Stimulated activated naive CD4-positive, alpha-beta T cell treated with Interleukin-2 at 50 U/mL for 16 hours (primary cell): ENCODE results near the gene LRP8.
A peak's percentile ranks its signal among the peaks of the same experiment; 100 is the strongest.

Experiments
- DNase-seq: peaks from one replicate; lab custom pipeline; 2025; lab: John Stamatoyannopoulos, UW

LRP8 gene

DNA sequence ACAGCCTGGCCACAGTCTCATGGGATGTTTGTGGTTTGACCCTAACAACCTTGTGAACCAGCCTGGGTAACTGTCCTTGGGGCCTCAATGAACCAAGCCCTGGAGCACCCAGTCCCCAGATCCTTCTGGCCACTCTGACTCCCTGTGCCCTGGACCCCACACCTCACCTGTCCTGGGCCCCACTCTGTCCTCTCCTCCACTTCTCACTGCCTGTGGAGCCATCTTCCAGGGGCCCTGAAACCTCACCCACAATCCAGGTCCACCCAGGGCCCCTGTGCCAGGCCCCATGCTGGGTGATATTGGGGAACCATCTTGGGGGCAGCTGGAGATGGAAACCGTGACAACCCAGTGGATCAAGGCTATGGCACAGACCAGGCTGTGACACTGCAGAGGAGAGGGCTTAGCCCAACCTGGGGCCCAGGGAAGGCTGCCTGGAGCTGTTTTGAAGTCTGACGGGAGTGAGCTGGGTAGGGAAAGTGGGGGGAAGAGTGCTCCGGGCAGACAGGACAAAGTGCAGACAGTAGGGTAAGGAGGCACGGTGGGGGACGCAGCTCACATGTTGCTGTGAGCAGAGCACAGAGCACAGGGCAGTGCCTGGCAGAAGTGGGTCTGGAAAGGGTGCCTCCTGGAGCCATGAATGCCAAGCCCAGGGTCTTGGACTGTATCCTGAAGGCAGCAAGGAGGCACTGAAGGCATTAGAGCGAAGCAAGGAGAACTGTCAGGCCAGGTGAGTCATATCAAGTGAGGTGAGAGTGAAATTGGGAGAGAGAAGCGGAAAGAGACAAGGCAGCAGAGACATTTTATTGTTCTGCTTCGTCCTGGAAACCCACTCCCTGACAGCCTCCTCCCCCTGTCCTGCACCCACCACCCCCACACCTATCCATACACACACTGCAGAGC, 12.1 kb upstream of the LRP8 start:
- no peak for DNase-seq

GRCh38 chr1:53338423-53338822, 10.6 kb upstream of the LRP8 start:
- no peak for DNase-seq

- no peak for DNase-seq
Measured at GRCh38 chr1:53337499-53337898, 9.6 kb upstream of the LRP8 start.

DNA sequence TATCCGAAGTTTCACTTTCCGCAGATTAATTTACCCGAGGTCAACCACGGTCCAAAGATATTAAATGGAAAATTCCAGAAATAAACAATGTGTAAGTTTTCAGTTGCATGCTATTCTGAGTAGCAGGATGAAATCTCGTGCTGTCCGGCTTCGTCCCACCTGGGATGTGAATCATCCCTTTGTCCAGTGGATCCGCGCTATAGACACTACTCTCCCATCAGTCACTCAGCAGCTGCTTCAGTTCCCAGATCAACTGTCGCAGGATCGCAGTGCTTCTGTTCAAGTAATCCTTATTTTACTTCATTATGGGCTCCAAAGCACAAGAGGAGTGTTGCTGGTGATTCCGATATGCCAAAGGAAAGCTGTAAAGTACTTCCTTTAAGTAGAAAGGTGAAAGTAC, 8.3 kb upstream of the LRP8 start:
- DNase-seq: no peak

GRCh38 chr1:53335661-53336060, 7.8 kb upstream of the LRP8 start:
- no peak for DNase-seq

- DNase-seq: no peak
Measured at GRCh38 chr1:53334781-53335180, 6.9 kb upstream of the LRP8 start.

DNA sequence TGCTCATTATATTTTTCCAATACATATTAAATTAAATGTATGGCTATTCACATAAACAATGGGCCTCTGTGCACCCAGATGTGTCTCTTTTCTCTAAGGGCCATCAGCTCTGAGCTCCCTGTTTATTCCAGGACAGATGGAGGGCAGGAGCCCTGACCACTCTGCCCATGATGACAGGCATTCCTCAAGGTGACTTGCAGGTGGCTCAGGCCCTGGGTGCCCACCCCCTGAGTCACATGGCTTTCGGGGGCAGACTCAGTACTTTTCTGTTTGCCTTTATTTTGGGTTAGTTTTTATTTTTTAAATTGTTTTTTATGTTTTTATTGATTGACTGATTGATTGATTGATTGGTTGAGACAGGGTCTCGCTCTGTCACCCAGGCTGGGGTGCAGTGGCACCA, 6.4 kb upstream of the LRP8 start:
- no peak for DNase-seq

DNA sequence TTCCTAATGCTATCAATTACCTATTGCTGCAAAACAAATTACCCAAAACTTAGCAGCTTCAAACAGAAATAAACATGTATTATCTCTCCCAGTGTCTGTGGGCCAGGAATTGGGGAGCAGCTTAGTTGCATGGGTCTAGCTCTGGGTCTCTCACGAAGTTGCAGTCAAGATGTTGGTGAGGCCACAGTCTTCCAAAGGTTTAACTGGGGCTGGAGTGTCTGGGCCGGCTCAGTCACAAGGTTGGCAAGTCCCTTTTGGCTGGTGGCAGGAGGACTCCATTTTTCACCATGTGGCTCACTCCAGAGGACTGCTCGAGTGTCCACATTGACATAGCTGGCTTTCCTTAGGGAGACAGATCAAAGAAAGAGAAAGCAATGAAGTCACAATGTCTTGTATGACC, 5.0 kb upstream of the LRP8 start:
- DNase-seq: no peak

DNA sequence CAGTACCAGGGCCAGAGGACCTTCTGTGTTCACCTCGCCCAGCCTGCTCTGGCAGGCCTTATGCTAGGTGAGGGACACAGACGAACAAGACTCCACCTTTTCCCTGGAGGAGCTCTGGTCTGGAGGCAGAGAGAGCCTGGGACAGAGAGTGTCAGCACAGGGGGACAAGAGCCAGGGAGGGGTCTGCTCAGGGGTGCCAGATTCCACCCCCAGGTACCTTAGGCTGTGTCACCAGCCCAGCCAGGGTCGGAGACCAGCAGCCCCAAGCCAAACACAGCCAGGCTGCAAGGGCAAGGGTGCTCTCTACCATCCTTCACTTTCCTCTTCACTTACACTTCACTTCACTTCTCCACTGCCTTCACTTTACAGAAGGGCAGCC, 4.3 kb upstream of the LRP8 start:
- DNase-seq: no peak

DNA sequence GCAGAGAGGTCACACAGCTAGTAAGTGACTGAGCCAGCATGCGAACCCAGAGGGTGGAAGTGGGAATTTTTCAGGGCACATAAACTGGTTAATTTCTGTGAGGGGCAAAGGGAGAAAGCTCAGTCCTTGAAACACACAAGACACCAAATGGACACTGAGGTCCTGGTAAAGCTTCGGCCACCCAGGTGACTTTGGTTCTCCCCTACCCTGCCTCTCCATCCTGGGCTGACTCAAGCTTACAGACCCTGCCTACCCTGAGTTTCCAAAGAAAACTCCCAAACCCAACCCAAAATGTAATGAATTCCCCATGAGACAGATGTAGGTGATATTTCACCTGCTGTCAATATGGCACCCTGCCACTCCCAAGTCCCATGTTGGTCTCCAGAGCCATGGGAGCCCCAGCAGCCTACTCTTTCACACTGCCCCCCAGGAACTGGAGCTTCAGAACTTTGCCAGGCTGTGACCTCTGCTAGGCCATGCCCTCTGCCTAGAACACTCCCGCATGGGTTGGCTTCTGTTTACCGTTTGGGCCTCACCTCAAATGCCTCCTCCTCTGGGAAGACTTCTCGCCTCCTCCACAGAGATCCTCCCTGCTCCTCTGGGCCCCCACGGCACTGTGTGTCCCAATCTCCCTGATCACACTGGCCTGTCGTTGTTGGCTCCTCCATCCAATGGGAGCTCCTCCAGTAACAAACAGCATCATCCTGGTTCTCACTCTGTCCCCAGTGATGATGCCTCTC, 3.7 kb upstream of the LRP8 start:
- no peak for DNase-seq

- DNase-seq: no peak
Measured at GRCh38 chr1:53330819-53331218, 2.9 kb upstream of the LRP8 start.

DNA sequence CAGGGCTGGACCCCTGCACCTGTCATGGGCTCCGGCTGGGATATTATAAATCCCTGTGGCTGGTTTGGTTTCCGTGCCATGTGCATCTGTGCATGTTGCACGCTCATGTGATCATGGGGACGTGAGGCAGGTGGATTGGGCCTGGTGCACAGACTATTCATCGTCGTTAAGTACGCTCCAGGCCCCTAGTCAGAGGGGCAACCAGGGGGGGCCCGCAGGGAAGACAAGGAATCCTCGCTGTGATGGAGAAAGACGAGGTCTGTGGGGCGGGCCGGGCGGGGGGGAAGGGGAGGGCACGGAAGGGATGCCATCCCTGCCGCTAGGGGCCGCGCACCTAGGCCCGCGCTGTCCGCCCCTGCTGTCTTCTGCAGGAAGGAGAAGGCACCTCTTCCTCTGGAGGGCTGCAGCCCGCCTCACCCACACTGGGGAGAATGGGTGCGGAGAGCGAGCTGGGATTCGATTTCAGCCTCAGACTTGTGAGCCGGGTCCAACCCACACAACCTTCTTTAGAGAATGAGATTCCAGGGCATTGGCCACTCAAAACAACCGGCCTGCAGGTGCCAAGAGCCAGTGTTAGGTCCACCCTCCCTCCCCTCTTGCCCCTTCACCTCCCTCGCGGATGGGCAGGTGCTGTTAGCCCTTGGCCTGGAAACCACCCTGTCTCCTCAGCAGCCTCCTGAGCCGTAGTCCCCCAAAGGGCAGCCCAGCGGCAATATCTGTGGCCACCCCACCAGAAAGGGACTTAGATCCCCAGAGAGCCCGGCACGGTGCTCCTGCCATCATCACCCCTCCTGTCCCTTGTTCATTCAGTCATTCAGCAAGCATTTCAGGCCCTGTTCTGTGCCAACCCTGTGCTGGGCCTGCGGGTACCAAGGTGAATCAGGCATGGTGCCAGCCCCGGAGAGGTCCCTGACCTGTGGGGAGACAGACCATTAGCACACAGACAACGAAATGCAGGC, 950 bp upstream of the LRP8 start:
- peak; percentile 16 for DNase-seq

DNA sequence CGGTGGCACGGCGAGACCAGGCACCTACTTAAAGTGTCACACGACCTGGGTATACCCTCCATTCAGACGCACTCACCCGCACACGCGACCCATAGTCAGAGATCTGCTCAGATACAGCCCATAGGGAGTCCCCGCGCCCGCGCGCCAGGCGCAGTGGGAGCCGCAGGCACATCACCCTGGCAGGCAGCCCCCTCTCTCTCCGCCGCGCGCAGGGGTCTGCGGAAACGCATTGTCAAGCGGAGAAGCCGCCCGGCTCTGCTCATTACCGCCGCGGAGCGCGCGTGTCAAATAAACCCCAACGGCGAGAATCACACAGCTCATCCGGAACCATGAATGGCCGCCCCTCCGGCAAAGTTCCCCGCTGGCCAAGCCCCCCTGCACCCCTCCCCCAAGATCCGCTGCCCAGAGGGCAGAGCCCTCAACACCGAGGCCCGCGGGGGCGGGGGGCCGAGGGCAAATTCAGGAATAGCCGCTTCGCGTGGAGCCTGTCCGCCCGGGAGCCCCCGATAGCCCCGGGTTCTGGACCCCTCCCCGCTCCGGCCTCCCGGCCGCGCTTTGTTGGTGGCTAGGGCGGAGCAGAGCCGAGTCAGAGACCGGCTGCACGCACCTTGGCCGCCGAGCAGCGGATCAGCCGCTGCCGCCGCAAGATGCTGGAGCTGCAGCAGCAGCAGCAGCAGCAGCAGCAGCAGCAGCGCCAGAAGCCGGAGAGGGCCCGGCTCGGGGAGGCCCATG, 522 bp downstream of the LRP8 start:
- DNase-seq: peak; percentile 49

DNA sequence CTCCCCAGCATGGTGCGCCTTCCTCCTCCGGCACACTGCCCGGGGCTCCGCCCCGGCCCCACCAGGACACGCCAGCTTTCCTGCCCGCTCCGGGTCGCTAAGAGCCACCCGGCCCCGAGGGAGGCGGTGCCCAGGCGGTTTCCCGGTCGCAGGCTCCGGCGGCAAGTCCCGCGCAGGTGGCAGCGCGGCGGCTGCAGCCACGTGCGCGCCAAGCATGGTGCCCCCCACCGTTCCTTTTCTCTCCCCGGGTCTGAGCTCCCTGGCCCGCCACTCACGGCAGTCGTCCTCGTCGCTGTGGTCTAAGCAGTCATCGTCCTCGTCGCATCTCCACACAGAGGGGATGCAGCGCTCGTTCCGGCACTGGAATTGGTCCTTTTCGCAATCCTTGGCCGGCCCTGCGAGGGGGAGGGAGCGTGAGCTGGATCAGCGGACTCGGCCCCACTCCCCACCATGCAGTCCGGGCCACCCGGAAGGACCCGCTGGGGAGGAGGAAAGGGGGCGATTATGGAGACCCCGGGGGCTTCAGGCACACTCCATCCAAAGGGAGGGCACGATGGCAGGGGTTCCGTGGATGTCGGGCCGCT, 1.2 kb downstream of the LRP8 start:
- DNase-seq: peak; percentile 39

DNA sequence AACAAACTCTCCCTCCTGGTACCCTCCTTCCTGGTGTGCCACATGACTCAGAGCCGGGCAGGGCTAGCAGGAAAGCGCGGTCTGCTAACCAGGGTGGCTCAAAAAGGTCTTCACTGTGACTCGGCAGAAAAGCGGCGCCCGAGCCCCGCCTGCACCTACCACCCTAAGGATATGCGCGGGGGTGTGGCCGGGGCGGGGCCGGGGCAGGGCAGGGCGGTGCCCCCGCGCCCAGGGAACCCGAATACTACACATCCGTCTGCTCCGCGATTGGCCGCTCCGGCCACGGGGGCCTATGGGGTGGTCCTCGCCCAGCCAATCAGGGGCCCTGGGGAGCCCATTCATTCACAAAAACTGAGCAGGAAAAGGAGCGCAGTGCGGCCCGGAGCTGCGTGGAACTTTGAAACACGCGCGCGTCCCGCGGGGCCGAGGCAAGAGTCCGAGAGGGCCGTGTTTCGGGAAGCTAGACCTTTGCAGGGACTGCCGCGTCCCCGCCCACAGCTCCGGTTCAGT, 1.7 kb downstream of the LRP8 start:
- DNase-seq: peak; percentile 96

- no peak for DNase-seq
Measured at GRCh38 chr1:53325326-53326087, 2.4 kb downstream of the LRP8 start.

GRCh38 chr1:53324728-53325297, 3.1 kb downstream of the LRP8 start:
- no peak for DNase-seq

- DNase-seq: no peak
Measured at GRCh38 chr1:53324321-53324720, 3.5 kb downstream of the LRP8 start.

GRCh38 chr1:53323316-53323715, 4.6 kb downstream of the LRP8 start:
- DNase-seq: no peak
